GM23248 (cell line): ENCODE results near the gene WDR48.

Experiments
- EZH2 ChIP-seq: fragments of 200-600 bp; sonication (generic); IDR thresholded peaks from 2 replicates; pipeline ENCODE4 v1.6.1; 2018; ENCODE audit warnings: antibody characterized with exemption, mild to moderate bottlenecking; ENCODE audit not compliant: insufficient read depth, poor library complexity, severe bottlenecking
- EZH2phosphoT487 ChIP-seq: fragments of 200-600 bp; sonication (generic); IDR thresholded peaks from 2 replicates; pipeline ENCODE4 v1.6.1; 2018; ENCODE audit warnings: antibody characterized with exemption, moderate library complexity, mild to moderate bottlenecking, low read depth; ENCODE audit not compliant: insufficient read depth

DNA sequence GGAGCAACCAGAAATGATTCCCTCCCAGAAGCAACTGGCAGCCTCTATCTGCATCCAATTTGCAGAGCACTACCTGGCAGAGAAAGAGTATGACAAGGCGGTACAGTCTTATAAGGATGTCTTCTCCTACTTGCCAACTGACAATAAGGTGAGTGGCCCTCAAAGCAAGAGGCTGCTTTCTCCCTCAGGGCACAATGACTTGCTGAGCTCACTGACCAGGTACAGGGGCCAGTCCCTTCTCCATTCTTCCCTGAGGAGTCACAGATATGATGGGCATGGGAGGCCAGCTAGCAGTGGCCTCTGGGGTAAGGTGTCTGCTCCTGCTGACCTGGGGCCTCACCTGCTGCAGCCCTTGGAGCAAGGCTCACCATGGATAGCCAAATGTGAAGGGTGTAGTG lies 81.3 kb downstream of the WDR48 start:
- TF ChIP-seq EZH2: no peak
- TF ChIP-seq EZH2phosphoT487: no peak
